GM19238 (cell line): ENCODE measurements around the gene SLCO3A1.

Experiments
- DNase-seq: peaks from one replicate; pipeline ENCODE4 v3.0.0; 2011; ENCODE audit warnings: low spot score; ENCODE audit not compliant: insufficient read length

The SLCO3A1 gene

GRCh38 chr15:92000709-92001108 is 147.2 kb downstream of the SLCO3A1 start:
- no peak for DNase-seq

GRCh38 chr15:92001307-92001706 is 147.8 kb downstream of the SLCO3A1 start:
- DNase-seq: no peak

GRCh38 chr15:92002666-92003065 is 149.2 kb downstream of the SLCO3A1 start:
- DNase-seq: no peak

GRCh38 chr15:92003515-92004067 is 150.1 kb downstream of the SLCO3A1 start:
- DNase-seq: no peak

- DNase-seq: no peak
These were observed 151.6 kb downstream of the SLCO3A1 start for GRCh38 chr15:92005154-92005553.

GRCh38 chr15:92006186-92007028 is 152.9 kb downstream of the SLCO3A1 start:
- no peak for DNase-seq

- no peak for DNase-seq
These were observed 155.7 kb downstream of the SLCO3A1 start for GRCh38 chr15:92009162-92009561.

- DNase-seq: no peak
These were observed 158.3 kb downstream of the SLCO3A1 start for GRCh38 chr15:92011611-92012367.

- DNase-seq: no peak
These were observed 158.8 kb downstream of the SLCO3A1 start for GRCh38 chr15:92012368-92012629.

- DNase-seq: no peak
These were observed 159.4 kb downstream of the SLCO3A1 start for GRCh38 chr15:92012881-92013280.

- DNase-seq: no peak
These were observed 160.9 kb downstream of the SLCO3A1 start for GRCh38 chr15:92014281-92015030.

- DNase-seq: no peak
These were observed 164.5 kb downstream of the SLCO3A1 start for GRCh38 chr15:92017882-92018534.

- DNase-seq: no peak
These were observed 165.2 kb downstream of the SLCO3A1 start for GRCh38 chr15:92018535-92019239.

GRCh38 chr15:92019706-92020105 is 166.2 kb downstream of the SLCO3A1 start:
- DNase-seq: no peak

GRCh38 chr15:92020207-92020606 is 166.7 kb downstream of the SLCO3A1 start:
- DNase-seq: no peak

GRCh38 chr15:92020804-92021203 is 167.3 kb downstream of the SLCO3A1 start:
- DNase-seq: no peak

- no peak for DNase-seq
These were observed 168.3 kb downstream of the SLCO3A1 start for GRCh38 chr15:92021792-92022191.

GRCh38 chr15:92023965-92024364 is 170.5 kb downstream of the SLCO3A1 start:
- no peak for DNase-seq

GRCh38 chr15:92025706-92026270 is 172.3 kb downstream of the SLCO3A1 start:
- DNase-seq: no peak

- DNase-seq: no peak
These were observed 174.8 kb downstream of the SLCO3A1 start for GRCh38 chr15:92028389-92028724.
